B cell (primary cell): Measurements from ENCODE around the gene TMEM256. TPM values are rescaled to one million over a fixed set of nuclear protein-coding genes. Genes with fewer than 3 reads are reported as not detected.
A peak's percentile ranks its signal among the peaks of the same experiment; 100 is the strongest.

Experiments used
- ATAC-seq: fragments of 200-7000 bp; cut with Tn5 transposase; one replicate; pipeline ENCODE4 v1.10.0; 2021; ENCODE audit warnings: low read depth, mild to moderate bottlenecking, moderate number of reproducible peaks, moderate library complexity
- CTCF ChIA-PET: fragments of 350-600 bp; sonication (Branson Sonifier 250); formaldehyde crosslinking; loops from one replicate; lab custom pipeline; 2021; ENCODE audit warnings: antibody characterized with exemption, inconsistent platforms; lab: Charles Lee
- POLR2A ChIA-PET: fragments of 350-600 bp; sonication (Branson Sonifier 250); formaldehyde crosslinking; loops from one replicate; lab custom pipeline; 2021; ENCODE audit warnings: antibody characterized with exemption; lab: Charles Lee
- DNase-seq: peaks from one replicate; pipeline ENCODE4 v3.0.0; 2013
- H2AFZ ChIP-seq: 2 replicates; pipeline ENCODE4 v1.6.1; 2012; ENCODE audit warnings: mild to moderate bottlenecking, low read depth, low read length; ENCODE audit not compliant: insufficient read depth, poor library complexity, severe bottlenecking
- H3K27ac ChIP-seq, 2 donors: 1 replicate in 1 of 2; 2 replicates in 1 of 2; pipeline ENCODE4 v1.5.1; 2012 to 2013; ENCODE audit warnings: low read length in 2 of 2, mild to moderate bottlenecking in 2 of 2, moderate library complexity in 1 of 2
- H3K27me3 ChIP-seq, 4 experiments: fragments of 200-600 bp in 1 of 4; sonication (generic) in 1 of 4; replicated peaks in 1 of 4; 1 replicate in 2 of 4; 2 replicates in 2 of 4; pipeline versions ENCODE4 v1.6.1 to v1.7.0; 2013 to 2016; ENCODE audit warnings: low read length in 3 of 4, mild to moderate bottlenecking in 2 of 4, mixed read lengths in 1 of 4, moderate library complexity in 1 of 4; ENCODE audit not compliant: insufficient read depth in 4 of 4, control insufficient read depth in 3 of 4; ENCODE audit errors: control extremely low read depth in 1 of 4
- H3K36me3 ChIP-seq, 2 experiments: replicated peaks in 1 of 2; 1 replicate in 1 of 2; 2 replicates in 1 of 2; pipeline versions ENCODE4 v1.6.1 to v1.7.1; 2013; ENCODE audit warnings: low read length in 1 of 2; ENCODE audit not compliant: insufficient read depth in 2 of 2, control insufficient read depth in 1 of 2; ENCODE audit errors: control extremely low read depth in 1 of 2, extremely low read depth in 1 of 2
- H3K4me1 ChIP-seq, 2 donors: fragments of 200-600 bp in 1 of 2; sonication (generic) in 1 of 2; 1 replicate in 1 of 2; 2 replicates in 1 of 2; pipeline versions ENCODE4 v1.5.1 to v1.6.1; 2013 to 2017; ENCODE audit warnings: low read length in 2 of 2; ENCODE audit not compliant: control insufficient read depth in 2 of 2, insufficient read depth in 2 of 2
- H3K4me2 ChIP-seq: replicated peaks from 2 replicates; pipeline ENCODE3; 2012; ENCODE audit warnings: mild to moderate bottlenecking, low read depth, low read length; ENCODE audit not compliant: poor library complexity, severe bottlenecking
- H3K4me3 ChIP-seq, 5 experiments: fragments of 200-600 bp in 1 of 5; sonication (generic) in 1 of 5; 1 replicate in 3 of 5; 2 replicates in 2 of 5; pipeline versions ENCODE4 v1.5.1 to v1.7.0; 2011 to 2016; ENCODE audit warnings: low read length in 4 of 5, mild to moderate bottlenecking in 4 of 5, low read depth in 2 of 5, control low read depth in 1 of 5, moderate library complexity in 1 of 5; ENCODE audit not compliant: insufficient read depth in 1 of 5; ENCODE audit errors: control extremely low read depth in 1 of 5, extremely low read depth in 1 of 5
- H3K79me2 ChIP-seq: fragments of 200-600 bp; sonication (generic); one replicate; pipeline ENCODE4 v1.6.0; 2016; ENCODE audit warnings: low read length; ENCODE audit not compliant: control insufficient read depth, insufficient read depth
- H3K9ac ChIP-seq: fragments of 200-600 bp; sonication (generic); 2 replicates; pipeline ENCODE4 v1.6.1; 2017; ENCODE audit warnings: mild to moderate bottlenecking, low read length, moderate library complexity
- H3K9me3 ChIP-seq, 3 donors: one replicate each; pipeline versions ENCODE4 v1.6.1 to v1.7.1; 2013; ENCODE audit warnings: low read length in 2 of 3; ENCODE audit not compliant: control insufficient read depth in 2 of 3, insufficient read depth in 1 of 3; ENCODE audit errors: control extremely low read depth in 1 of 3
- H4K20me1 ChIP-seq: 2 replicates; pipeline ENCODE4 v1.6.0; 2012; ENCODE audit warnings: mild to moderate bottlenecking, low read length; ENCODE audit not compliant: insufficient read depth, control insufficient read depth, poor library complexity, severe bottlenecking
- H3K27ac Mint-ChIP-seq: one replicate; pipeline ENCODE4 v1.8.0; 2021; ENCODE audit warnings: mixed read lengths
- H3K27me3 Mint-ChIP-seq: one replicate; pipeline ENCODE4 v1.8.0; 2021; ENCODE audit warnings: mixed read lengths
- H3K4me1 Mint-ChIP-seq: one replicate; pipeline ENCODE4 v1.8.0; 2021; ENCODE audit warnings: mixed read lengths
- H3K4me3 Mint-ChIP-seq: one replicate; pipeline ENCODE4 v1.8.0; 2021; ENCODE audit warnings: mixed read lengths
- H3K9me3 Mint-ChIP-seq: one replicate; pipeline ENCODE4 v1.8.0; 2022; ENCODE audit warnings: mixed read lengths; ENCODE audit not compliant: insufficient read depth
- CTCF ChIP-seq: fragments of 200-600 bp; IDR thresholded peaks from one replicate; pipeline ENCODE4 v1.8.0; 2022; ENCODE audit warnings: antibody characterized with exemption, mild to moderate bottlenecking
- EZH2 ChIP-seq: IDR thresholded peaks from 2 replicates; pipeline ENCODE4 v1.6.1; 2012; ENCODE audit warnings: borderline replicate concordance, low read depth, mild to moderate bottlenecking, moderate library complexity, low read length; ENCODE audit not compliant: insufficient read depth, poor library complexity, severe bottlenecking
- WGBS: methylation state at CpG from one replicate; pipeline ENCODE4 v1.1.5; 2013; ENCODE audit warnings: missing lambda C conversion rate; ENCODE audit not compliant: insufficient coverage; 5-methylcytosine and 5-hydroxymethylcytosine counted together
- intact Hi-C: fragments of 100-400 bp; cut with micrococcal nuclease; formaldehyde crosslinking; loops from one replicate; pipeline ENCODE4 v1.10.0; 2022
- polyA plus RNA-seq: library from polyadenylated mRNA; depleted of rRNA; stranded (reverse); fragments of >200 nt; gene quantifications from 2 replicates; pipeline ENCODE4 v1.2.3, GENCODE V29; 2012
- total RNA-seq, 2 donors: library from RNA; stranded (reverse); fragments of 120-200 nt in 1 of 2; gene quantifications; 1 replicate in 1 of 2; 2 replicates in 1 of 2; pipeline versions ENCODE4 v1.2.3 to v1.2.4, GENCODE V29; 2013 to 2022

TMEM256 gene
- total and polyA plus RNA-seq, 2 donors (not counting 1 experiment from before 2014, with no cell fraction given): 65.4 to 67.8 TPM

GRCh38 chr17:7408252-7408727 lies 4.4 kb upstream of the TMEM256 start:
- ATAC-seq (no peak), DNase-seq (peak; percentile 42)
- peaks cover 16% of the 10 kb centered on the region for H3K4me1 Mint-ChIP-seq
- no peaks in the 10 kb centered on the region for H3K9me3 Mint-ChIP-seq
- peak overlapping the region; percentile 65 for H3K4me2 ChIP-seq
- no peaks in the 10 kb centered on the region for H4K20me1 ChIP-seq
- H3K27me3 Mint-ChIP-seq: peaks cover 32% of the 10 kb centered on the region
- peaks cover 0 to 4% (median 0%) of the 10 kb centered on the region in 3 donors for H3K9me3 ChIP-seq
- no peak overlapping the region for H3K9ac ChIP-seq
- peak overlapping the region; percentile 33 for H2AFZ ChIP-seq
- no peak for TF ChIP-seq CTCF
- TF ChIP-seq EZH2: no peak
- ChIA-PET POLR2A (no interaction called here), CTCF (interaction anchor here (1.1 to 1.2 kb wide), 2 partner anchors 28 to 152 kb away, joined by 3 read pairs; no protein-coding TSS in a partner anchor)
- H3K27ac ChIP-seq: no peak overlapping the region
- peaks cover 11 to 14% of the 10 kb centered on the region in 2 donors for H3K4me1 ChIP-seq
- H3K27ac Mint-ChIP-seq: no peak overlapping the region
- WGBS: 56% methylated on average over 58 of the region's 58 CpGs
- peaks cover 0 to 33% (median 4%) of the 10 kb centered on the region in 4 experiments for H3K27me3 ChIP-seq
- intact Hi-C loops: no loop called here
- H3K79me2 ChIP-seq: no peaks in the 10 kb centered on the region
- H3K4me3 Mint-ChIP-seq: peak overlapping the region; percentile 53
- no peak overlapping the region for H3K4me3 ChIP-seq
- H3K36me3 ChIP-seq: no peaks in the 10 kb centered on the region

- Mint-ChIP-seq H3K4me3 (peak within 1 kb of the TSS; percentile 53), H3K27me3 (peaks cover 30% of the 10 kb centered on the region), H3K9me3 (no peaks in the 10 kb centered on the region), H3K4me1 (peaks cover 23% of the 10 kb centered on the region), H3K27ac (no peak within 1 kb of the TSS)
- Histone ChIP-seq H3K36me3 (no peaks in the 10 kb centered on the region), H3K79me2 (peaks cover 6% of the 10 kb centered on the region), H3K27me3 (peaks cover 0 to 33% (median 4%) of the 10 kb centered on the region in 4 experiments), H3K4me1 (peaks cover 17 to 20% of the 10 kb centered on the region in 2 donors), H3K4me2 (peak within 1 kb of the TSS; percentile 65), H4K20me1 (no peaks in the 10 kb centered on the region), H3K9ac (no peak within 1 kb of the TSS), H3K27ac (no peak within 1 kb of the TSS), H3K9me3 (peaks cover 0 to 4% (median 0%) of the 10 kb centered on the region in 3 donors), H2AFZ (peak within 1 kb of the TSS; percentile 33), H3K4me3 (no peak within 1 kb of the TSS)
- no peak for ATAC-seq
- 46% methylated on average over 5 of the region's 12 CpGs for whole genome bisulfite sequencing
- POLR2A ChIA-PET: no interaction called here
- CTCF ChIA-PET: interaction anchor here (1.1 to 1.2 kb wide), 3 partner anchors 29 to 153 kb away, joined by 3 read pairs; no protein-coding TSS in a partner anchor
- TF ChIP-seq CTCF (no peak), EZH2 (no peak)
- intact Hi-C loops: no loop called here
- no peak for DNase-seq
Measured at GRCh38 chr17:7407485-7408251, 3.8 kb upstream of the TMEM256 start, which contains the start of gene NLGN2. Gene NLGN2 (plus strand): TSS chr17:7407845. CDS start chr17:7408256, 411 bp downstream.
